PC-3 (cell line): ENCODE results near the gene FLT1.

ENCODE experiments used
- EZH2 ChIP-seq: fragments of 300-600 bp; sonication (generic); IDR thresholded peaks from one replicate; pipeline ENCODE4 v1.6.1; 2017; ENCODE audit warnings: antibody characterized with exemption, mild to moderate bottlenecking, low read length; ENCODE audit not compliant: unreplicated experiment
- TF ChIP-seq, protein P1 (sequence below): fragments of 300-600 bp; sonication (generic); conservative IDR thresholded peaks from 2 replicates; pipeline ENCODE4 v1.5.1; 2017; ENCODE audit warnings: antibody characterized with exemption, low read depth, mild to moderate bottlenecking, low read length

DNA sequence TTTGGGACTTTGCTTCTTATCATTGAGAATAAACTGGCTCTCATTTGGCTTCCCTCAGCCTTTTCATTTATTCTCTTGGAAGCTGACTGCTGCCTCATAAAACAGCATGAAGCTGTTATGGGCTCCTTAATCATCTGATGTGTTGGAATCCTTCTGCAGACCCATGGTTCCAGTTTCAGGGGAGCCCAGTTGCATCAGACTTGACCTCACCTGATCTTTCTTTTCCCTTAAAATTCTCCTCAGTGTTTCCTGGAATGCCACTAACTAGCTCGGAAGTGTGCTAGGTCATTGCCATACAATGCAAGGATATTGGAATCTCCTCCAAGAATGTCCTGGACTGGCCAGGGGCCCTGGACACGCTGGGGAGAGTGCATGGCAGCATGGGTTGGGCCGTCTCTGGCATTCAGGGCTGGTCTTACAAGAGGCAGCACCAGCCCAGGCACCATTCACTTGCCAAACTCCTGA, 158.7 kb downstream of the FLT1 start:
- TF ChIP-seq, protein P1, sequence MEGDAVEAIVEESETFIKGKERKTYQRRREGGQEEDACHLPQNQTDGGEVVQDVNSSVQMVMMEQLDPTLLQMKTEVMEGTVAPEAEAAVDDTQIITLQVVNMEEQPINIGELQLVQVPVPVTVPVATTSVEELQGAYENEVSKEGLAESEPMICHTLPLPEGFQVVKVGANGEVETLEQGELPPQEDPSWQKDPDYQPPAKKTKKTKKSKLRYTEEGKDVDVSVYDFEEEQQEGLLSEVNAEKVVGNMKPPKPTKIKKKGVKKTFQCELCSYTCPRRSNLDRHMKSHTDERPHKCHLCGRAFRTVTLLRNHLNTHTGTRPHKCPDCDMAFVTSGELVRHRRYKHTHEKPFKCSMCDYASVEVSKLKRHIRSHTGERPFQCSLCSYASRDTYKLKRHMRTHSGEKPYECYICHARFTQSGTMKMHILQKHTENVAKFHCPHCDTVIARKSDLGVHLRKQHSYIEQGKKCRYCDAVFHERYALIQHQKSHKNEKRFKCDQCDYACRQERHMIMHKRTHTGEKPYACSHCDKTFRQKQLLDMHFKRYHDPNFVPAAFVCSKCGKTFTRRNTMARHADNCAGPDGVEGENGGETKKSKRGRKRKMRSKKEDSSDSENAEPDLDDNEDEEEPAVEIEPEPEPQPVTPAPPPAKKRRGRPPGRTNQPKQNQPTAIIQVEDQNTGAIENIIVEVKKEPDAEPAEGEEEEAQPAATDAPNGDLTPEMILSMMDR: no peak
- TF ChIP-seq EZH2: no peak
